ENCODE results near the gene NPC1L1. TPM values are rescaled to one million over a fixed set of nuclear protein-coding genes. Genes with fewer than 3 reads are reported as not detected.
A peak's percentile ranks its signal among the peaks of the same experiment; 100 is the strongest.

NPC1L1 gene
- total RNA-seq, 1 donor from 2014 or later: not detected

DNA sequence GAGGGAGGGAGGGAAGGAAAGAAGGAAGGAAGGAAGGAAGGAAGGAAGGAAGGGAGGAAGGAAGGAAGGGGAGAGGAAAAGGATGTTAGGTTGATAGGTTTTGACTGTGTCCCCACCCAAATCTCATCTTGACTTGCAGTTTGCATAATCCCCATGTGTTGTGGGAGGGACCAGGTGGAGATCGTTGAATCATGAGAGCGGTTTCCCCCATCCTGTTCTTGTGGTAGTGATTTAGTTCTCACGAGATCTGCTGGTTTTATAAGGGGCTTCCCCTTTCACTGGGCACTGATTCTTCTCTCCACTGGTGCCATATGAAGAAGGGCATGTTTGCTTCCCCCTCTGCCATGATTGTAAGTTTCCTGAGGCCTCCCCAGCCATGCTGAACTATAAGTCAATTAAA is 35.5 kb downstream of the NPC1L1 start:
- H3K9me3 Mint-ChIP-seq: peaks cover 21% of the 10 kb centered on the region
- H3K4me3 Mint-ChIP-seq: no peak overlapping the region
- intact Hi-C loops (cut with micrococcal nuclease): no loop called here
- peaks cover 9% of the 10 kb centered on the region for H3K36me3 Mint-ChIP-seq (ENCODE audit: low read depth)
- peaks cover 5% of the 10 kb centered on the region for H3K4me1 Mint-ChIP-seq (ENCODE audit: low read depth)
- DNase-seq (ENCODE audit: low spot score): no peak
- no peak overlapping the region for H3K27ac Mint-ChIP-seq
- H3K27me3 Mint-ChIP-seq (ENCODE audit: insufficient read depth): peaks cover 2% of the 10 kb centered on the region

DNA sequence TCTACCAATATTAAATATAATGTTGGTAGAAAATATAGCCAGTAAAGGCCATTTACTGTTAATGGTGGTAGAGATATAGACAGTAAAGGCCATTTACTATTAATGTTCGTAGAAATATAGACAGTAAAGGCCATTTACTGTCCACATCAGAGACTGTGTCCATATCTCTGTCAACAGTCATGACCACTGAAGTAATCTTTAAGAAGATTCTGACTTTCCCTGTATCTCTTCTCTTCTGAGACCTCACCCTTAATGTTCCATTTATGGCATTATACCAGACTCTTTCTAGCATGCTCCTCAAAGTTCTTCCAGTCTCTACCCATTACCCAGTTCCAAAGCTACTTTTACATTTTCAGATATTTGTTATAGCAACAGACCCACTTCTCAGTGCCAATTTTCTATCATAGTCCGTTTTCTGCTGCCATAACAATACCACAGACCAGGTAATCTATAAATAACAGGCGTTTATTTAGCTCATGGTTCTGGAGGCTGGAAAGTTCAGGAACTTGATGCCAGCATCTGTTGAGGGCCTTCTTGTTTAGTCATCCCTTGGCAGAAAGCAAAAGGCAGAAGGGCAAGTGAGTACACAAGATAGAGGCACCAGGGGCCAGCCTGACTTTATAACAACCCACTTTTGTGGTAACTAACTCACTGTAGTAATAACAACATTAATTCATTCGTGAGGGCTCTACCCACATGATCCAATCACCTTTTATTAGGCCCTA is 42.7 kb downstream of the NPC1L1 start:
- Mint-ChIP-seq H3K27ac (no peak overlapping the region), H3K4me3 (no peak overlapping the region), H3K27me3 (ENCODE audit: insufficient read depth) (peaks cover 3% of the 10 kb centered on the region), H3K4me1 (ENCODE audit: low read depth) (no peaks in the 10 kb centered on the region), H3K9me3 (no peaks in the 10 kb centered on the region), H3K36me3 (ENCODE audit: low read depth) (no peaks in the 10 kb centered on the region)
- intact Hi-C loops (cut with micrococcal nuclease): loop anchor here (10.0 kb wide), 2 partner anchors 236 to 594 kb away; partner anchors contain the start of gene URGCP
- no peak for DNase-seq (ENCODE audit: low spot score)

DNA sequence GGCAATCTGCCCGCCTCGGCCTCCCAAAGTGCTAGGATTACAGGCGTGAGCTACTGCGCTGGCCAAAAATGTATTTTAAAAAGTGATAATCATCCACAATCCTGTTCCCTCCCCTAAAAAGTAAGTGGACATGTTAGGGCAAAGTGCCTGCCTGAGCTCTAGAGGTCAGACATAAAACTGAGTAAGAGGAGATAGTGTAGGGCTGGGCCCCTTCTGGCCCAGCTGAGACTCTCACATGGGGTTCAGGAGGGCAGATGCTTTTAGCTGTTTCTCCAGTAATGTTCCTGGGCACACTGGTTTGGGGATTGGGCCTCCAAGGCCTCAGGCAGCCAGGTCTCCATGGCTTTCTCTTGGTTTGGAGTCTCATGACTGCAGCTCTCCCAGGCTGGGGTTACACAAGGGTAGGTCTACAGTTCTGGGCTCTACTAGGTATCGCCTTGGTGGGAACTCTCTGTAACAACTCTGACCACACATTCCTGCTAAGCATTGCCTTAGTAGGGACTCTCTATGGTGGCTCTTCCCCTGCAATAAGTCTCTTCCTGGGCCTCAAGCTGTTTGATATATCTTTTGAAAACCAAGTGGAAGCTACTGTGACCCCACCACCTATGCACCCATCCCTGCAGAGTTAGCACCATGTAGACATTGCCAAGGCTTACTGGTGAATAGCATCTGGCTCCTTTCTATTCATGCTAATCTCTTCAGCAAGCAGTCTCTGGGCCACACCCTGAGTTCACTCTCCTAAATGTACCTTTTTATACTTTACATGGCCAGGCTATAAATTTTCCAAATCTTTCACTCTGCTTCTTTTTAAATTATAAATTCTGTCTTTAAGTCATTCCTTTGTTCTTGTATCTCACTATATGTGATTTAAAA is 43.7 kb downstream of the NPC1L1 start:
- no peak for DNase-seq (ENCODE audit: low spot score)
- peaks cover 3% of the 10 kb centered on the region for H3K27me3 Mint-ChIP-seq (ENCODE audit: insufficient read depth)
- H3K4me1 Mint-ChIP-seq (ENCODE audit: low read depth): no peaks in the 10 kb centered on the region
- no peak overlapping the region for H3K4me3 Mint-ChIP-seq
- intact Hi-C loops (cut with micrococcal nuclease): loop anchor here (10.0 kb wide), 2 partner anchors 237 to 593 kb away; partner anchors contain the start of gene URGCP
- H3K9me3 Mint-ChIP-seq: no peaks in the 10 kb centered on the region
- H3K36me3 Mint-ChIP-seq (ENCODE audit: low read depth): no peaks in the 10 kb centered on the region
- no peak overlapping the region for H3K27ac Mint-ChIP-seq

DNA sequence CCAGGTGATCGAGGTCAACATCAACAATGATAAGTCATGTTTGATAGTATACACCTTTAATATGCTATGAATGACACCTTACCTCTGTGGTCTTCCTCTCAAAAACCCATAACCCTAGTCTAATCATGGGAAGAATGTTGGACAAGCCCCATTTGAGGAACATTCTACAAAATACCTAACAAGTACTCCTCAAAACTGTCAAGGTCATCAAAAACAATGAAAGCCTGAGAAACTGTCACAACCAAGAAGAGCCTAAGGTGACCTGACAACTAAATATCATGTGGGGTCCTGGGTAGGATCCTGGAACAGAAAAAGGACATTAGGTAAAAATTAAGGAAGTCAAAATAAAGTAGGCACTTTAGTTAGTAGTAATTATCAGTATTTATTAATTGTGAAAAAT is 44.7 kb downstream of the NPC1L1 start:
- no peak for DNase-seq (ENCODE audit: low spot score)
- intact Hi-C loops (cut with micrococcal nuclease): loop anchor here (10.0 kb wide), 2 partner anchors 238 to 592 kb away; partner anchors contain the start of gene URGCP
- peaks cover 1% of the 10 kb centered on the region for H3K27me3 Mint-ChIP-seq (ENCODE audit: insufficient read depth)
- H3K4me1 Mint-ChIP-seq (ENCODE audit: low read depth): no peaks in the 10 kb centered on the region
- no peaks in the 10 kb centered on the region for H3K9me3 Mint-ChIP-seq
- H3K36me3 Mint-ChIP-seq (ENCODE audit: low read depth): no peaks in the 10 kb centered on the region
- no peak overlapping the region for H3K27ac Mint-ChIP-seq
- no peak overlapping the region for H3K4me3 Mint-ChIP-seq

DNA sequence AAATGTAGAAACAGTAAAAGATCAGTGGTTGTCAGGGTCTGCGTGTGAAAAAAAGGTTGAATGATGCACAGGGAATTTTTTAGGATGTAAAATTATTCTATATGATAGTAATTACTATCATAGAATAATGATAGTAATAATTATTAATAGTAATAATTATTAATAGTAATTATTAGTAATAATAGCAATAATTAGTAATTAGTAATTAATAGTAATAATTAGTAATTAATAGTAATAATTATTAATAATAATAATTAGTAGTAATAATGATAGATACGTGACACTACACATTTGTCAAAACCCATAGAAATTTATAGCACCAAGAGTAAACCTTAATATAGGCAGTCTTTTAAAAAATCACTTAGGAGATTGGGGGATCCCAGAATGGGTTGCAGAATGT is 46.2 kb downstream of the NPC1L1 start:
- H3K27ac Mint-ChIP-seq: no peak overlapping the region
- no peaks in the 10 kb centered on the region for H3K9me3 Mint-ChIP-seq
- no peak for DNase-seq (ENCODE audit: low spot score)
- H3K27me3 Mint-ChIP-seq (ENCODE audit: insufficient read depth): peaks cover 1% of the 10 kb centered on the region
- no peaks in the 10 kb centered on the region for H3K36me3 Mint-ChIP-seq (ENCODE audit: low read depth)
- intact Hi-C loops (cut with micrococcal nuclease): loop anchor here (5.0 to 10.0 kb wide), 3 partner anchors 240 to 590 kb away; partner anchors contain the start of genes H2AZ2 and URGCP
- H3K4me1 Mint-ChIP-seq (ENCODE audit: low read depth): peaks cover 7% of the 10 kb centered on the region
- no peak overlapping the region for H3K4me3 Mint-ChIP-seq

DNA sequence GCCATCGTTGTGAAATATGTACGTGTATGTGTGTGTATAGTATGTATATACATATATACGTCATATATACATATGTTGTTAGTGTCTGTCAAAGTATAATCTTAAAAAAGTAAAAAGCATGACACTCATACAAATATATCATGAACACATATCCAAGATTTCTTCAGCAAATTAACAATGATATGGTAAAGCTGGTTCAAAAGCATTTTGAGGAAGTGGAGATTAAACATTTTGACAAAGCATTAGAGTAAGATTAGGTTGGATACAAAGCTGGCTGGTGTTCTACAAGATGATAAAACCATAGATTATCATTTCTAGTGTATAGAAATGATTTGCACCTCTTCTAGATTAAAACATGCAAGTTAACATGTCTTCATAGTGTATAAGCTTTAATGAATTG is 49.9 kb downstream of the NPC1L1 start:
- no peaks in the 10 kb centered on the region for H3K9me3 Mint-ChIP-seq
- H3K4me1 Mint-ChIP-seq (ENCODE audit: low read depth): peaks cover 38% of the 10 kb centered on the region
- H3K27me3 Mint-ChIP-seq (ENCODE audit: insufficient read depth): no peaks in the 10 kb centered on the region
- peak overlapping the region; percentile 88 for H3K4me3 Mint-ChIP-seq
- intact Hi-C loops (cut with micrococcal nuclease): loop anchor here (1.0 to 10.0 kb wide), 4 partner anchors 14 to 586 kb away; partner anchors contain the start of genes H2AZ2 and URGCP
- peaks cover 22% of the 10 kb centered on the region for H3K36me3 Mint-ChIP-seq (ENCODE audit: low read depth)
- H3K27ac Mint-ChIP-seq: peak overlapping the region; percentile 93
- DNase-seq (ENCODE audit: low spot score): no peak

DNA sequence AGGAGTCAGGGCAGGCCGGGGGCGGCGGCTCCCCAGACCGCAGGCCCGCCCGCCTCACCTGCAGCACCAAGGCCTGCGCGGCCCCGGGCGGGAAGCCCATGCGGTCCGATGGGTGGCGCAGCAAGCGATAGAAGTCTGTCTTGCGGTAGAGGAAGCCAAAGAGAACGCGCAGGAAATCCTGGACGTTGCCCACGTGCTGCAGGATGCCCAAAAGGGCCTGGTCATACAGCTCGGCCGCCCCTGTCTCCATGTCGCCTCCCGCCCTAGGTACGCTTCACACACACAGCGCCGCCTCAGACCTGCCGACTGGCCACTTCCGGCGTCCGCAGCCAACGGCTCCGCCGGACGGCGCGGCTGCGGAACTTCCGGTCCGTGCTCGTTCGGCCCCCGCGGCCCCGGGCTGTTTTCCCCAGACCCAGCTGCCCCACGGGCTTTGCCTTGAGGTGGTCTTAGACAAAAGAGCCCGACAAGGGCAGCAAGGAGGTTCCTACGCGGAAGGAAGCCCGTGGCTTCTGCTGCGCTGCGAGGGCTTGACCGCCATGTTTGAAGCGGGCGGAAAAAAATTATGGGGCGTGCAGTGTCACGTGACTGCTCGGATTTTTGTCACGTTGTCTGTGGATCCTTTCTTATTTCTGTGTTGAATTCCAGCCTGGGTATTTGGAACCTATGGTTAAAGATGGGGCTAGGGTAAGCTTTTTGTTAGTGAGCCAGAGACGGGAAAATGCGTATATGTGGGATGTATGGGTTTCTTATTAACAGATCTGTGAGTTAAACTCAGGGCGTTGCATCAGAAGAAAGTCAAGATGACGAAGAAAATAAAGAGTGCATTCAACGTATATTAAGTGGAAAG is 50.6 kb downstream of the NPC1L1 start, which contains the start of gene NUDCD3:
NUDCD3 (minus strand) TSS at position 308 of the 850 bp plus-strand sequence; CDS start at position 250, 58 bp downstream.
- intact Hi-C loops (cut with micrococcal nuclease): loop anchor here (1.0 to 10.0 kb wide), 9 partner anchors 13 to 586 kb away; partner anchors contain the start of genes H2AZ2, POLD2, POLM and URGCP
- Mint-ChIP-seq H3K4me1 (ENCODE audit: low read depth) (peaks cover 44% of the 10 kb centered on the region), H3K27ac (peak within 1 kb of the TSS; percentile 93), H3K36me3 (ENCODE audit: low read depth) (peaks cover 22% of the 10 kb centered on the region), H3K27me3 (ENCODE audit: insufficient read depth) (no peaks in the 10 kb centered on the region), H3K9me3 (no peaks in the 10 kb centered on the region), H3K4me3 (peak within 1 kb of the TSS; percentile 88)
- DNase-seq (ENCODE audit: low spot score): peak; percentile 73

DNA sequence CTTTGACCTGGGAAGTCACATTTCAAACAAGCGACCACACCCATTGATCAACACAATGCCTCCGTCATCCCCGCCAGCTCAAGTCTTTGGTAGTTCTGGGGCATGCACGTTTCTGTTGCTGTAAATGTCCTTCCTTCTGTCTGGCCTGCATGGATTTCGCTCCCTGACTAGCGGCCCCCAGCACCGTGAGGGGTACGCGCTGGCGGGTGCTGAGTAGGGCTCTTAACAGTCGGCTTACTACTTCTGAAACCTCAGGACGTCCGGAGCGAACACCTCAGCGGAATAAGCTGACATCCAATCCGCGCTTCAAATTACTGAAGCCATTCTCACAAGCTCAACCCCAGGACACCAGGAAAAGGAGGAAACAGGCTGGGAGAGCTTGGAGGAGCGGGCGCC is 51.2 kb downstream of the NPC1L1 start:
- H3K27ac Mint-ChIP-seq: peak overlapping the region; percentile 93
- H3K4me1 Mint-ChIP-seq (ENCODE audit: low read depth): peaks cover 49% of the 10 kb centered on the region
- H3K36me3 Mint-ChIP-seq (ENCODE audit: low read depth): peaks cover 25% of the 10 kb centered on the region
- no peaks in the 10 kb centered on the region for H3K9me3 Mint-ChIP-seq
- peak overlapping the region; percentile 88 for H3K4me3 Mint-ChIP-seq
- DNase-seq (ENCODE audit: low spot score): no peak
- H3K27me3 Mint-ChIP-seq (ENCODE audit: insufficient read depth): no peaks in the 10 kb centered on the region
- intact Hi-C loops (cut with micrococcal nuclease): loop anchor here (1.0 to 10.0 kb wide), 8 partner anchors 30 to 585 kb away; partner anchors contain the start of genes H2AZ2, POLD2, POLM and URGCP

DNA sequence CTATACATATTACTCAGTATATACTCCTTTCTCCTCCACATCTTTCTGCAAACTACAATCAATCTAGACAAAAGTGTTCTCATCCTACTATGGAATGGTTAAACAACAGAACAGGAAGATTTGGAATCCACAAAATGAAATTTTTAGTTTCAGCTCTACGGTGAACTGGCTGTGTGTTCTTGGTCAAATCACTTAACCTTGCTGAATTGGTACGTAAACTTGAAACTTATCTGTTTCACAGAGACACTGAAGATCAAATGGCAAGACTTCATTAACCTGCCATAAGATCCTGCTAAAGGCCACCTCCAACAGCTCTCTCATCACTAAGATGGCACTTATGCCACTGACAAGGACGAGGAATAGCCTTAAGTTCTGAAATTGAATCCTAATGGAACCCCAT is 52.2 kb downstream of the NPC1L1 start:
- H3K27me3 Mint-ChIP-seq (ENCODE audit: insufficient read depth): no peaks in the 10 kb centered on the region
- intact Hi-C loops (cut with micrococcal nuclease): no loop called here
- H3K36me3 Mint-ChIP-seq (ENCODE audit: low read depth): peaks cover 34% of the 10 kb centered on the region
- peaks cover 1% of the 10 kb centered on the region for H3K9me3 Mint-ChIP-seq
- DNase-seq (ENCODE audit: low spot score): no peak
- peak overlapping the region; percentile 88 for H3K4me3 Mint-ChIP-seq
- H3K27ac Mint-ChIP-seq: no peak overlapping the region
- peaks cover 56% of the 10 kb centered on the region for H3K4me1 Mint-ChIP-seq (ENCODE audit: low read depth)

DNA sequence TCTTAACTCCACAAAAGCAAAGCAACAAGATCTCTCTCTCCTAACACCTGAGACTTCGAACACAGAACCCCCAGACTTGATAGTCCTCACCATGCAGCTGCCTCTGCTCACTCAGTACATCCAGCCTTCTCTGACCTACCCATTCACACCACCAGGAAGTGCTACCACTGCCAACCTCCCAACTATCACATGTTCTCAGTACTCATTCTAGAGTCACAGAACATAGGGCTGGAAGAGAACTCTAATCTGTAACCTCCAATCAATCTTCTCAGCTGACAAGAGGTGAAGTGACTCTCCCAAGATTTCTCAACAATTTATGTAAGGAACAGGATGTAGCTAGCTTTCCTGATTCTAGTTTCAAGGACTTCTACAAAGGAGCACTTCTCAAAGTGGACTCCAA is 54.4 kb downstream of the NPC1L1 start:
- H3K27ac Mint-ChIP-seq: peak overlapping the region; percentile 26
- H3K4me1 Mint-ChIP-seq (ENCODE audit: low read depth): peaks cover 74% of the 10 kb centered on the region
- intact Hi-C loops (cut with micrococcal nuclease): no loop called here
- no peaks in the 10 kb centered on the region for H3K27me3 Mint-ChIP-seq (ENCODE audit: insufficient read depth)
- no peak for DNase-seq (ENCODE audit: low spot score)
- peaks cover 56% of the 10 kb centered on the region for H3K36me3 Mint-ChIP-seq (ENCODE audit: low read depth)
- H3K9me3 Mint-ChIP-seq: peaks cover 18% of the 10 kb centered on the region
- peak overlapping the region; percentile 35 for H3K4me3 Mint-ChIP-seq

DNA sequence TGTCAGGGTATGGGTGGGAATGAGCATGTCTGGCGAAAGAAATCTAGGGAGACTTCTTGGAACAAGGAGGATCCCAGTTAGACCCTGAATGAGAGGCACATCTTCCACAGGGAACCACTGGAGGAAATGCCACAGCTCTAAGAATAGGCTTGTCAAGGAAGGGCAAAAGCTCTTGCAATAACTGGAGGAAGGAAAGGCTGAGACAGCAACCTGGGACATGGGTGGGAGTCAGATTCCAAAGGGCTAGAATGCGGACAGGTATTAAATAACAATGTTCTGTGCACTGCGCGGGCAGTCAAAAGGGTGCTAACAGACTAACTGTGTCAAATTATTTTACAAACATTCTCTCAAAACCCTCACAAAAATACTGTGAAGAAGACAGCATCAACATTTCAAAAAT is 55.1 kb downstream of the NPC1L1 start:
- intact Hi-C loops (cut with micrococcal nuclease): no loop called here
- Mint-ChIP-seq H3K27me3 (ENCODE audit: insufficient read depth) (no peaks in the 10 kb centered on the region), H3K4me1 (ENCODE audit: low read depth) (peaks cover 72% of the 10 kb centered on the region), H3K36me3 (ENCODE audit: low read depth) (peaks cover 63% of the 10 kb centered on the region), H3K9me3 (peaks cover 18% of the 10 kb centered on the region), H3K4me3 (no peak overlapping the region), H3K27ac (no peak overlapping the region)
- no peak for DNase-seq (ENCODE audit: low spot score)
